Measurements from ENCODE around the gene SIPA1L3.
"Not testable (repeated sequence)": the region's sequence is repeated elsewhere in the genome, so short reads cannot be mapped to it uniquely, and the experiment has no call there.

DNA sequence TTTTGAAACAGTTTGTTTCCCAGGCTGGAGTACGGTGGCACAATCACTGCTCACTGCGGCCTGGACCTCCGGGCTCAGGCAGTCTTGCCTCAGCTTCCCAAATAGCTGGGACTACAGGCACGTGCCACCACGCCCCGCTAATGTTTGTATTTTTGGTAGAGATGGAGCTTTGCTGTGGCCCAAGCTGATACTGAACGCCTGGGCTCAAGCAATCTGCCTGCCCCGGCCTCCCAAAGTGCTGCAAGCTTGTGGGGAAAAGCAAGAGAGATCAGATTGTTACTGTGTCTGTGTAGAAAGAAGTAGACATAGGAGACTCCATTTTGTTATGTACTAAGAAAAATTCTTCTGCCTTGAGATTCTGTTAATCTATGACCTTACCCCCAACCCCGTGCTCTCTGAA is 41.1 kb upstream of the SIPA1L3 start:
- not testable (repeated sequence) for TF ChIP-seq CTCF, POLR2A, POLR2AphosphoS5 (IDR thresholded peaks at IDR 0.05)

Data from breast epithelium (tissue), 3 donors.